Activated CD8-positive, alpha-beta memory T cell treated with anti-CD3 and anti-CD28 coated beads for 24 hours (primary cell): ENCODE data around the gene FUT3.
"Not testable (repeated sequence)": the region's sequence is repeated elsewhere in the genome, so short reads cannot be mapped to it uniquely, and the experiment has no call there.

Experiments
- DNase-seq: peaks from one replicate; pipeline ENCODE4 v3.0.0-alpha.2; 2020

The FUT3 gene

GRCh38 chr19:5851302-5851701 lies at the start of gene FUT3:
FUT3 (minus strand) TSS chr19:5851449.
- DNase-seq, result no peak

- no peak for DNase-seq
Observed at GRCh38 chr19:5900976-5901375, 49.7 kb upstream of the FUT3 start.

DNA sequence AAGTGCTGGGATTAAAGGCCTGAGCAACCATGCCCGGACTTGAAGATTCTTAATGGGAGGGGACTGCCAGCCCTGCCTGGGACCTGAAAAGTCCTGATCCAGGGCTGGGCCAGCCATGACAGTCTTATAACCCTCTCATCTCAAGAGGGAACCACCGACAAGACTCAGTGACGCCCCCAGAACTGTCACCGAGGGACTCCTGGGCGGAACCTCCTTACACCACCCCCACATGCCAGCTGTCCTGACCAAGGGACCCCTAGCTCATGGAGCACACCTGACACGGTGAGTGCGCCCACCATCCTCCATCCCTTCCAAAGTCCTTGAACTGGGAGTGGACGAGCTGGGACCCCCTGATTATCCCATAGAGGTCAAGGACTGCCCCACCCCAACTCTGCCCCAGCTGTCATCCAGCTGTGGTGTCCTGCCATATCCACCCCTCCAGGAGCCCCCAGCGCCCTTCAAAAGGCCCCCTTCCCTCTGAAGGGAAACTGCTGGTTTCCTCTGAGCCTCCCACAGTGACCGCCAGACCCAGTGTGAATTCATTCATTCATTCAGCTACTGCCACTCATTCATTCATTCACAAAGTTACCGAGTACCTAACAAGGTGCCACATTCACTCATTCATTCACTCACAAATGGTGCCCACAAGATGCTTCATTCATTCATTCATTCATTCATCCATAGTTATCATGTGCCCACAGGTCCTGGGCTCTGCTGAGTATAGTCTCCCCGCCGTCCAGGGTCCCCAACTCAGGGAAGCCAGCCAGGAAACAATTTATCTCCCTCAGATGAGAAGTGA lies 48.7 kb upstream of the FUT3 start:
- no peak for DNase-seq

- no peak for DNase-seq
Observed at GRCh38 chr19:5897189-5897969, 46.1 kb upstream of the FUT3 start.

GRCh38 chr19:5896365-5897076 lies 45.3 kb upstream of the FUT3 start:
- no peak for DNase-seq

DNA sequence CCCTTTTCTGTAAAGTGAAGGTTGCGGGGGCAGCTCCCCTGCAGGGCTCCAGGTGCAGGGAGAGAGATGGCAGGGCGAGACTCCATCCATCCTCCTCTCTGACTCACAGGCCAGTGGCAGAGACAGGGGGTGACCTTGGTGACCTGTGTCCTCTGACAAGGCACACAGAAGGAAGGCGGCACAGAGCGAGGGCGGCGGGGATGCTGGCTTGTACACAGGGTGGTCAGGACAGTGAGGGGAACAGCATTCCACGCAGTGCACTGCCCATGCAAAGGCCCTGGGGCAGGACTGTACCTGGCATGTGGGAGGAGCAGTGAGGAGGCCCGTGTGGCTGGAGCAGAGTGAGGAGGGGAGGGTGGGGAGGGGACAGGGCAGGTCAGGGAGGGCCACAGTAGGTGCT lies 44.6 kb upstream of the FUT3 start:
- DNase-seq, result no peak

DNA sequence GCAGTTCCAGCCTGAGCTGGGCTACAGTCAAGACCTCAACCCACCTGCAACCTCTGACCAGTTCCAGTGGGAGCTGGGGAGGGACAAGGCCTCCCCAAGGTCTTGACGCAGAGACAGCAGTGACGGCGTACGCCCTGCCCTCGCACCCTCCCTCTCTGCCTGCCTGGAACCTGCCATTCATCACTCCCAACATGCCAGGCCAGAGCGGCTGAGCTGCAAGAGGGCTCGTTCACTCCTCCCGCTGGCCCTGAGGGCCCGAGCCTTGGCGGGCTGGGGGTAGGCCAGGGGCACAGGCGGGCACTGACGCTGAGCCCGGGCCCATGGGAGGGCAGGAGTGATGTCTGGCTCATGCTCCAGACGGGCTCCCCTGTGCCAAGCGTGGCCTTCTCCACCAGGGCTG lies 44.2 kb upstream of the FUT3 start:
- DNase-seq, result no peak

DNA sequence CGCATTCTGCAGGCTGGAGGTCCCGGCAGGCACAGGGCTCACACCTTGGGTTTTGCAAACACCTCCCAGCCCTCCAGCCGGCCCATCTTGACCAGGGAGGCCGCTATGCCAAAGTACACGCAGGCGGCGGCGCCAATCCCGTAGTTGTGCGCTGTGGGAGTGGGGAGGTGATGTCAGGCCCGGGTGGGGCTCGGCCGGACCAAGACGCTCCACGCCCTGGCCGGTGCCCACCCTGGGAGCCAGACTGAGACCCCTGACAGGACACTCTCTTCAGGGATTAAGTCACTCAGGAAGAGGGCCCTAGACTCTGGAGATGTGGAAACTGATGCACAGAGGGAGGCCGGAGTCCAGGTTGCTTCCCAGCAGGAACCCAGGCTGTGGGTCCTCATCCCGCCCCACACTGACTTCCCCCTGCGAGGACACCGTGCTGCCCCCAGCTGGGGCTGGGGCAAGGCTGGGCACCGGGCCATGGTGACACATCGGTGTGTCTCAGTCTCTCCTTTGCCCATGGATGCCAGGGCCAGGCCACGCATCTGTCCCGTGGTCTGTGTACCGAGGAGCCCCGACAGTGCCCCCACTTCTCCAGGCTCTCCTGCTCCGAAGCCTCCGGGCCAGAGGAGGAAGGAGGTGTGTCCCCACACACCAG lies 43.6 kb upstream of the FUT3 start:
- no peak for DNase-seq

DNA sequence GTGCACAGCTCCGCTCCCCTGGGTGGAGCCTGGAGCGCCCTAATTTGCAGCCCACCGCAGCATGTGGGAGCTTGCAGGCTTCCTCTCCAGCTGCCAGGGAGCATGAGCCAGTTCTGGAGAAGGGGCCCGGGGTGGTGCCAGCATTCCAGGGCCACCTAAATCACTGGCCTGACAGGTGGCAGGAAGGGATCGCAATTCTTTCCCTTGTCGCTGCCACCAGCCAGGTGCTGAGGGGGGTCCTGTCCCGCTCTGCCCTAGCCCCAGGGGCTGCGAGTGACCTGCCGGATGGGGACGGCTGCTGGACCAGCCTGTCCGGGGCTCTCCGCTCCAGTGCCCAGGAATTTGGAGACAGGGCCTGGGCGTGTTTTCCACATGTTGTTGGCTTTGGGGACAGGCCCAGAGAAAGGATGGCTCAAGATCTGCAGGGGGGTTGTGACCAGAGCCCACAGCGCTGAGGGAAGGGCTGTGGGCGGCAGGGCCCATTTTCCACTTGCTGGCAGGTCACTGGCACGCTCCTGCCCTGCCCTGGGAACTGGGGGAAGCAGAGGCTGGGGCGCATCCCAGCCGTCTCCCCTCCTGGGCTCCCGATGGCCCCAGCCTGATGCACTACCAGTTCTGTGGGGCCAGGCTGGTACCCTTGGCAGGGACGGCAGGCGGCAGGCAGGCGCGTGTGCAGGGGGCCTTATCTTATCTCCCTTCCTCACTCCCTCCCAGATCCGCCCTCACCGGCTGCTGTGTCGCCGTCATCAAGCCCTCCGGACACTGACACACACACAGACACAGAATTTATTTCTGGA lies 42.9 kb upstream of the FUT3 start:
- no peak for DNase-seq

DNA sequence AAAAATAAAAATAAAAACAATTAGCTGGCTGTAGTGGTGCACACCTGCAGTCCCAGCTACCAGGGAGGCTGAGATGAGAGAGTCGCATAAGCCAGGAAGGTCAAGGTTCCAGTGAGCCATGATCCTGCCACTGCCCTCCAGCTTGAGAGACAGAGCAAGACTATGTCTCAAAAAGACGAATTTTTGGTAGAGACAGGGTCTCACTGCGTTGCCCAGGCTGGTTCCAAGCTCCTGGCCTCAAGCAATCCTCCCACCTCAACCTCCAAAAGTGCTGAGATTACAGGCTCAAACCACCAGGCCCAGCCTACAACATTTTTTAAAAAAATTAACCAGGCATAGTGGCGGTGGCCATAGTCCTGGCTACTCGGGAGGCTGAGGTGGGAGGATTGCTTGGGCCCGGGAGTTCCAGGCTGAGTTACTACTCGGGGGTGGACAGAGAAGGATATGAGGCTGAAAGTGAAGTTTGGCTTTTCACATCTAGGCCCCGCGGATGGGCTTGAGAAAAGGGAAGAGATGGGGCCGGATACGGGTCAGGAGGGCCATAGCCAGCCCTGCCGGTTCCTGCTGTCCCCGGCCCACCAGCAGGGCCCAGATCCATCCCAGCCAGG lies 42.2 kb upstream of the FUT3 start:
- DNase-seq, result no peak

DNA sequence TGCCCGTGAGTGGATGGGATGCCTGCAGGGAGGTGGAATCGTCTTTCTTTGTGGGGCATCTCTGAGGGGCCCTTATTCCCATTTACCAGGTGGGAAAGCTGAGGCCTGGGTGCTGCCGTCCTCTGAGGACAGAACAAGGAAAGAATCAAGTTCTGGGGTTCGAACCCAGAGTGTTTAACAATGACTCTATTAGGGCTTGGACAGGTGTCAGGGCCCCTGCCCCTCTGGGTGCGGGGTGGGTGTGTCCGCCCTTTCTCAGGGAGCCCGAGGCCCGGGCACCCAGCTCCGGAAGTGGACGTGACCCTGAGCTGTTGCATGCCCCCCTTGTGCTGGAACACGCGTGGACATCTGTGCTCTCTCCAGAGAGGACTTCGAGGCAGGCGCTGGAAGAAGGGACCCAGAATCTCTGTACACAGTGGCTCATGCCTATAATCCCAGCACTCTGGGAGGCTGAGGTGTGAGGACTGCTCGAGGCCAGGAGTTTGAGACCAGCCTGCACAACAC lies 41.6 kb upstream of the FUT3 start:
- DNase-seq, result no peak

- DNase-seq, result peak; percentile 68
Observed at GRCh38 chr19:5891938-5892771, 40.9 kb upstream of the FUT3 start.

DNA sequence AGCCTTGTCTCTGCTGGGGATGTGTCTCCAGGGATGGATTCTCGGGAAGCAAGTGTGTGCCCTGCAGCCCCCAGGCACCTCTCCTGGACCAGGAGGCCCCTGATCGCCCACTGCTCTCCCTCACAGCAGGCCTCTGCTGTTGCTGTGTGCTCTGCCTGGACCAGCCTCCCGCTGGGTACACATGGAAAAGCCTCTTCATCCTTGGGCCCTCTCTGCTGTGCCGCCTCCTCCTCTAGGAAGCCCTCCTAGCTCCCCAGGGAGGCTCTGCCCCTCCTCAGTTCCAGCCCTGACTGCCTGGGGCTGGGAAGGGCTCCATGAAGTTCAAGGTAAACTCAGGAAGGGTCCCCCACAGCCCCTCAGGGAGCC lies 40.3 kb upstream of the FUT3 start:
- no peak for DNase-seq

DNA sequence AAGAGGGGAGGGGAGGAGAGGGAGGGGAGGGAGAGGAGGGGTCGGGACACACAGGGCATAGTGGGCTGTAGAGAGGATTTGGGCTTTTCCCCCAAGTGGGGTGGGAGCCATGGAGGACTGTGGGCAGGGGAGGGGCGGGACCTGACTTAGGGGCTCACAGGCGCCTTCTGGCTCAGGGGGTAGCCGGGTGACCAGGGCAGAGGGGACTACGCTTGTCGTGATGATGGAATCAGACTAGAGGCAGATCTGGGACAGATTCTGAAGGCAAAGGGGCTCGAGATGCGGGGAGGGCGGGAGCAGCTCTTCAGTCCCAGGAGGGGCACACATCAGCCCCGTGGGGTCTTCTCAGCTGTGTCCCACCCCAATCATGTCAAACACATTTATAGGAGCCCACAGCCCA lies 38.9 kb upstream of the FUT3 start:
- no peak for DNase-seq

DNA sequence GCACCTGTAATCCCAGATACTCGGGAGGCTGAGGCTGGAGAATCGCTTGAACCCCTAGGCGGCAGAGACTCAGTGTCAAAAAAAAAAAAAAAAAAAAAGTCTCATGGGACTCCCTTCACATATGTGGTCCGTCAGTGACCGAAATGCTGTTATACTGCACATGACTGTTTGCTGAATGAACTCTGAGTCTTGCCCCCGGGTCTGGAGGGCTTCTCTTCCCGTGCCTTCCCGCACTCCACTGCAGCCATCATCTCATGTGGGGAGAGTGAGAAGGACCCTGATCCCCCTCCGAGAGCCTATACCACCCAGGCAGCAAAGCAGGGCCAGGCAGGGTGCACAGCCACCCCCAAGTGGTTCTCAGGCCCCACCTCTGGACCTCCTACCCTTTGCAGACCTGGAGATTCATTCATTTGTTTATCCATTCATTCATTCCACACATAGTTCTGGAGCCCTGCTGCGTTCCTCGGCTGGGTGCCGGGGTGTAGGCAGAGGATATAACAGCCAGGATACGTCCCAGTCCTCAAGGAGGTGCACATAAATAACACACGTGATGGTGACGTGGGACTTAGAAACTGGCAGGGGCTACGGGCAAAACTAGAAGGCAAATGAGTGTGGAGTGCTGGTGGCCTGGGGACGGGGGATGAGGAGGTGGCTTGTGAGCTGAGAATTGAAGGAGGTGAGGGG lies 38.2 kb upstream of the FUT3 start:
- no peak for DNase-seq

GRCh38 chr19:5884065-5884811 lies 33.0 kb upstream of the FUT3 start:
- DNase-seq, result not testable (repeated sequence)

DNA sequence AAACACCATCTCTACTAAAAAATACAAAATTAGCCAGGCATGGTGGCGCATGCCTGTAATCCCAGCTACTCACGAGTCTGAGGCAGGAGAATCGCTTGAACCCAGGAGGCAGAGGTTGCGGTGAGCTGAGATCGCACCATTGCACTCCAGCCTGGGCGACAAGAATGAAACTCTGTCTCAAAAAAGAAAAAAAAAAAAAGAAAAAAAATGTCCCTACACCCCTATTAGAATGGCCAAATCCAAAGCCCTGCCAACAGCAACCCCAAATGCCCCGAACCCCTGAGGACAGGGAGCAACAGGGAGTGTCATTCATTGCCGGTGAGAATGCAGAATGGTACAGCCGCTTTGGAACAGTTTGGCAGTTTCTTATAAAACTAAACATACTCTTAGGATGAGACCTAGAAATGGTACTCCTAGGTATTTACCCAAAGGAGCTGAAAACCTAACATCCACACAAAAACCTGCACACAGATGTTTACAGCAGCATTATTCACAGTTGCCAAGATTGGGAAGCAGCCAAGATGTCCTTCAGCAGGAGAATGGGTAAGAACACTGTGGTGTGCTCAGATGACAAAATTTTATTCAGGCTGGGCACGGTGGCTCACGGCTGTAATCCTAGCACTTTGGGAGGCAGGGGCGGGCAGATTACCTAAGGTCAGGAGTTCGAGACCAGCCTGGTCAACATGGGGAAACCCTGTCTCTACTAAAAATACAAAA lies 32.1 kb upstream of the FUT3 start:
- not testable (repeated sequence) for DNase-seq

GRCh38 chr19:5882421-5882968 lies 31.2 kb upstream of the FUT3 start:
- DNase-seq, result no peak
